Effector memory CD8-positive, alpha-beta T cell (primary cell): ENCODE measurements around the gene CHCHD1.
"Not testable (repeated sequence)": the region's sequence is repeated elsewhere in the genome, so short reads cannot be mapped to it uniquely, and the experiment has no call there.

Experiments used
- ATAC-seq: fragments of 150-1000 bp; cut with Tn5 transposase; replicated peaks from 2 replicates; pipeline ENCODE4 v1.10.0; 2021; ENCODE audit warnings: mild to moderate bottlenecking, moderate library complexity
- DNase-seq, 3 experiments: peaks; one replicate each; pipeline ENCODE4 v3.0.0; 2021
- H3K27ac Mint-ChIP-seq, 2 donors: one replicate each; pipeline ENCODE4 v1.8.0; 2022; ENCODE audit warnings: mild to moderate bottlenecking in 2 of 2, mixed read lengths in 2 of 2, moderate library complexity in 2 of 2
- H3K27me3 Mint-ChIP-seq, 2 donors: one replicate each; pipeline ENCODE4 v1.8.0; 2022; ENCODE audit warnings: mixed read lengths in 2 of 2
- H3K36me3 Mint-ChIP-seq: one replicate; pipeline ENCODE4 v1.8.0; 2022; ENCODE audit warnings: mild to moderate bottlenecking, moderate library complexity, mixed read lengths; ENCODE audit not compliant: insufficient read depth
- H3K4me1 Mint-ChIP-seq, 2 donors: one replicate each; pipeline ENCODE4 v1.8.0; 2022; ENCODE audit warnings: low read depth in 2 of 2, mixed read lengths in 2 of 2
- H3K4me3 Mint-ChIP-seq, 2 donors: one replicate each; pipeline ENCODE4 v1.8.0; 2022; ENCODE audit warnings: mild to moderate bottlenecking in 2 of 2, mixed read lengths in 2 of 2, moderate library complexity in 2 of 2
- H3K9me3 Mint-ChIP-seq, 2 donors: one replicate each; pipeline ENCODE4 v1.8.0; 2022; ENCODE audit warnings: mixed read lengths in 2 of 2

Gene CHCHD1

DNA sequence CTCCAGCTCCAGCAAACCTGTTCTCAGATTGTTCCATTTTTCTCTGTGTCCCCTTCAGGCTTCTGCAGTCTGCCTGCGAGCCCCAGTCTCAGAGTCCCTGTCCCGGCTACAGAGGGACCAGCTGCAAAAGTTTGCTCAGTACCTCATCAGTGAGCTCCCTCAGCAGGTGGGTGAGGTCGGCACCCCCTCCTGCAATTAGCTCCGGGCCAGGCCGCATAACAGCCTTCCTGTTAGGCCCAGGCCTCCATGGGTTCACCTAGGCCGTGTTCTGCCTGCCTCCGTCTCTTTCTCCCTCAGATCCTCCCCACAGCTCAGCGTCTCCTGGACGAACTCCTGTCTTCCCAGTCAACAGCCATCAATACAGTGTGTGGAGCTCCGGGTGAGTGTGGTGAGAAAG, 7.8 kb downstream of the CHCHD1 start:
- DNase-seq (no peak), ATAC-seq (no peak)
- H3K9me3 Mint-ChIP-seq = no peaks in the 10 kb centered on the region
- no peak overlapping the region for H3K4me3 Mint-ChIP-seq
- peaks cover 72% of the 10 kb centered on the region for H3K36me3 Mint-ChIP-seq
- H3K27ac Mint-ChIP-seq = peak overlapping the region in 1 of 2 donors; percentile 44
- H3K27me3 Mint-ChIP-seq = no peaks in the 10 kb centered on the region
- peaks cover 19 to 22% of the 10 kb centered on the region in 2 donors for H3K4me1 Mint-ChIP-seq

DNA sequence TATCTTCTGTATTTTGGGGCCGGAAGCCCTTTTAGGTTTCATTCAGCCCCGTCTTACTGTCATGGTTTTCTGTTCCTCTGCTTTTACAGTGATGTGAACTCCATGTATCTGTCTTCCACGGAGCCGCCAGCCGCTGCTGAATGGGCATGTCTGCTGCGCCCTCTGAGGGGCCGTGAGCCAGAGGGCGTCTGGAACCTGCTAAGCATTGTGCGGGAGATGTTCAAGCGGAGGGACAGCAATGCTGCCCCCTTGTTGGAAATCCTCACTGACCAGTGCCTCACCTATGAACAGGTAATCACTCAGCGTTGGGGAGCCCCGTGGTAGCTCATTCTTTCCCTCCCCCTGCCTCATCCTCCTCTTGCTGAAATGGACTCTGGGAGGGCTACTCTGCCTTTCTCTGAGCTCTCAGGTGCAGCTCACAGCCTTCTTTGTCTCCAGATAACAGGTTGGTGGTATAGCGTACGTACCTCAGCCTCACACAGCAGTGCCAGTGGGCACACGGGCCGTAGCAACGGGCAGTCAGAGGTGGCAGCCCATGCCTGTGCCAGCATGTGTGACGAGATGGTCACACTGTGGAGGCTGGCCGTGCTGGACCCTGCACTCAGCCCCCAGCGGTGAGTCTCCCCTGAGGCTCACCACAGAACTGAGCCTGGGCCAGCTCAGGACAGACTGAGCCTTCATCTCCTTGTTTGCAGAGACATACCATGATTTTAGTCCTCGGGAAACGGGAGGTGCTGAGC, 9.2 kb downstream of the CHCHD1 start:
- peaks cover 76% of the 10 kb centered on the region for H3K36me3 Mint-ChIP-seq
- DNase-seq (no peak), ATAC-seq (no peak)
- no peaks in the 10 kb centered on the region for H3K9me3 Mint-ChIP-seq
- H3K27ac Mint-ChIP-seq = peak overlapping the region in 1 of 2 donors; percentile 28
- no peak overlapping the region for H3K4me3 Mint-ChIP-seq
- no peaks in the 10 kb centered on the region for H3K27me3 Mint-ChIP-seq
- peaks cover 11 to 15% of the 10 kb centered on the region in 2 donors for H3K4me1 Mint-ChIP-seq

DNA sequence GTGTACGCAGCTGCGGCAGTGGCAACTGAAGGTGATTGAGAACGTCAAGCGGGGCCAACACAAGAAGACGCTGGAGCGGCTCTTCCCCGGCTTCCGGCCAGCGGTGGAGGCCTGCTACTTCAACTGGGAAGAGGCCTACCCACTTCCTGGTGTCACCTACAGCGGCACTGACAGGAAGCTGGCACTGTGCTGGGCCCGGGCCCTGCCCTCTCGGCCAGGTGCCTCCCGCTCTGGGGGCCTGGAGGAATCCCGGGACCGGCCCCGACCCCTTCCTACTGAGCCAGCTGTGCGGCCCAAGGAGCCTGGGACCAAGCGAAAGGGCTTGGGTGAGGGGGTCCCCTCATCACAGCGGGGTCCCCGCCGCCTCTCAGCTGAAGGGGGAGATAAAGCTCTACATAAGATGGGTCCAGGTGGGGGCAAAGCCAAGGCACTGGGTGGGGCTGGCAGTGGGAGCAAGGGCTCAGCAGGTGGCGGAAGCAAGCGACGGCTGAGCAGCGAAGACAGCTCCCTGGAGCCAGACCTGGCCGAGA, 10.1 kb downstream of the CHCHD1 start:
- Mint-ChIP-seq H3K9me3 (no peaks in the 10 kb centered on the region), H3K4me3 (no peak overlapping the region), H3K4me1 (peaks cover 4 to 10% of the 10 kb centered on the region in 2 donors), H3K27me3 (no peaks in the 10 kb centered on the region), H3K27ac (peak overlapping the region in 1 of 2 donors; percentile 38), H3K36me3 (peaks cover 74% of the 10 kb centered on the region)
- DNase-seq = no peak
- ATAC-seq = no peak

DNA sequence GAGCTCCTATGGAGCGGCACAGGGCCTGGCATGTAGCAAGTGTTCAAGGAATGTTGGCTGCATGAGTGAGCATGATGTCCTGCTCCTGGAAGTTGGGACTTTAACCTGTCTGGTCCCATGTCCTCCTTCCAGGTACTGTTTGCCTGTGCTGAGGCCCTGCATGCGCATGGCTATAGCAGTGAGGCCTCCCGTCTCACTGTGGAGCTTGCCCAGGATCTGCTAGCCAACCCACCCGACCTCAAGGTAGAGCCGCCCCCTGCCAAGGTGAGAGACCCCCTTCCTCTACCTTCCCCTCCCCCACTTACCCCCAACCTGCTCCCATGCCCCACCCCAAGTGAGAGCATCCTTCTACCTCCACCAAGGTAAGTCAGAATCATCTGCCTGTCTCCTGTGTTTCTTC, 11.6 kb downstream of the CHCHD1 start:
- H3K27ac Mint-ChIP-seq = peak overlapping the region in 1 of 2 donors; percentile 93
- ATAC-seq (no peak), DNase-seq (no peak)
- no peaks in the 10 kb centered on the region for H3K27me3 Mint-ChIP-seq
- H3K9me3 Mint-ChIP-seq = no peaks in the 10 kb centered on the region
- peaks cover 85% of the 10 kb centered on the region for H3K36me3 Mint-ChIP-seq
- peaks cover 0 to 7% of the 10 kb centered on the region in 2 donors for H3K4me1 Mint-ChIP-seq
- H3K4me3 Mint-ChIP-seq = no peak overlapping the region

DNA sequence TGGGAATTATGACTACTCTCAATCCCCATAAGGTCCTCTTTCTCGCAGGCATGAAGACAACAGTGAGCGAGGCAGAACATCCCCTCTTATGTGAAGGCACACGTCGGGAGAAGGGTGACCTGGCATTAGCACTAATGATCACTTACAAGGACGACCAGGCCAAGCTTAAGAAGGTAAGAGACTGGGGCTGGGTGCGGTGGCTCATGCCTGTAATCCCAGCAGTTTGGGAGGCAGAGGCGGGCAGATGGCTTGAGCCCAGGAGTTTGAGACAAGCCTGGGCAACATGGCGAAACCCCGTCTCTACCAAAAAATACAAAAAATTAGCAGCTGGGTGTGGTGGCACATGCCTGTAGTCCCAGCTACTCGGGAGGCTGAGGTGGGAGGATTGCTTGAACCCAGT, 13.6 kb downstream of the CHCHD1 start:
- not testable (repeated sequence) for H3K4me1 Mint-ChIP-seq, H3K27ac Mint-ChIP-seq, DNase-seq, ATAC-seq, H3K9me3 Mint-ChIP-seq, H3K27me3 Mint-ChIP-seq, H3K4me3 Mint-ChIP-seq
- peaks cover 84% of the 10 kb centered on the region for H3K36me3 Mint-ChIP-seq

DNA sequence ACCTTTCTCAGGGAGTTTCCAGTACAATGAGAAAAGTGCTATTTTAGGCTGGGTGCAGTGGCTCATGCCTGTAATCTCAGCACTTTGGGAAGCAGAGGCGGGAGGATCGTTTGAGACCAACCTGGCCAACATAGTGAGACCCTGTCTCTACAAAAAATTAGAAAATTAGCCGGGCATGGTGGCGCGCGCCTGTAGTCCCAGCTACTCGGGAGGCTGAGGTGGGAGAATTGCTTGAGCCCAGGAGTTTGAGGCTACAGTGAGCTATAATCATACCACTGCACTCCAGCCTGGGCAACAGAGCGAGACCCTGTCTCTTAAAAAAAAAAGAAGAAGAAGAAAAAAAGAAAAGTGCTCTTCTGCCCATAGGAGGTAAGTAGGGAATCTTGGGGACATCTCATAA, 14.2 kb downstream of the CHCHD1 start:
- not testable (repeated sequence) for DNase-seq, H3K27me3 Mint-ChIP-seq, H3K4me1 Mint-ChIP-seq, H3K9me3 Mint-ChIP-seq, H3K4me3 Mint-ChIP-seq, ATAC-seq
- Mint-ChIP-seq H3K36me3 (peaks cover 86% of the 10 kb centered on the region), H3K27ac (peak overlapping the region in 1 of 2 donors; percentile 36)

DNA sequence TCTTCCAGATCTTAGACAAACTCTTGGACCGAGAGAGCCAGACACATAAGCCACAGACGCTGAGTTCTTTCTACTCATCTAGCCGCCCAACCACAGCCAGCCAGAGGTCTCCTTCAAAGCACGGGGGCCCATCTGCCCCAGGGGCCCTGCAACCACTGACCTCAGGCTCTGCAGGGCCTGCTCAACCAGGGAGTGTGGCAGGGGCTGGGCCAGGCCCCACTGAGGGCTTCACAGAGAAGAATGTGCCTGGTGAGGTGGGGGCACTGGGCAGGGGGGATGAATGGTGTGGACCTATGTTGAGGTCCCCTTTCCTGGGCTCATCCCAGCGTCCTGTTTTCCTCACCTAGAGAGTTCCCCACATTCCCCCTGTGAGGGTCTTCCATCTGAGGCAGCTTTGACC, 14.9 kb downstream of the CHCHD1 start:
- Mint-ChIP-seq H3K4me3 (no peak overlapping the region), H3K9me3 (no peaks in the 10 kb centered on the region), H3K27ac (peak overlapping the region in 1 of 2 donors; percentile 36), H3K27me3 (no peaks in the 10 kb centered on the region), H3K36me3 (peaks cover 86% of the 10 kb centered on the region), H3K4me1 (peaks cover 0 to 5% of the 10 kb centered on the region in 2 donors)
- DNase-seq = no peak
- no peak for ATAC-seq

DNA sequence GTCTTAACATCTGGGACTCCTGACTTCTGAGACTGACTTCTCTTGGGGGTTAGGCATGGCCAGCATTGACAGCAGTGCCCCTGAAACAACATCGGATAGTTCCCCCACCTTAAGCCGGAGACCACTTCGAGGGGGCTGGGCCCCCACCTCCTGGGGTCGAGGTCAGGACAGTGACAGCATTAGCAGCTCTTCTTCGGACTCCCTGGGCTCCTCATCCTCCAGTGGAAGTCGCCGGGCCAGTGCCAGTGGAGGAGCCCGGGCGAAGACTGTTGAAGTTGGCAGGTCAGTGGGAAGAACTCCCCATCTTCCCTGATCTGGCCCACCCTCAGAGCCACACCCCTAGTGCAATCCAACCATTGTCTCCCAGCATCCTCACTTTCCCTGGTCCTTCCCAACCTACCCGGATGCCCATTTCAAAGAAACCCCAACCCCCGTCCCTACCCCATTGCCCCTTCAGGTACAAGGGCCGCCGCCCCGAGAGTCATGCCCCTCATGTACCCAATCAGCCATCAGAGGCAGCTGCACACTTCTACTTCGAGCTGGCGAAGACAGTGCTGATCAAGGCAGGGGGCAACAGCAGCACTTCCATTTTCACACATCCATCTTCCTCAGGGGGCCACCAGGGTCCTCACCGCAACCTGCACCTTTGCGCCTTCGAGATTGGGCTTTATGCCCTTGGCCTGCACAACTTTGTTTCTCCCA, 15.6 kb downstream of the CHCHD1 start:
- Mint-ChIP-seq H3K27me3 (no peaks in the 10 kb centered on the region), H3K9me3 (no peaks in the 10 kb centered on the region), H3K36me3 (peaks cover 83% of the 10 kb centered on the region), H3K4me3 (no peak overlapping the region), H3K27ac (peak overlapping the region; percentile 4 to 85), H3K4me1 (peaks cover 0 to 5% of the 10 kb centered on the region in 2 donors)
- ATAC-seq (no peak), DNase-seq (no peak)

DNA sequence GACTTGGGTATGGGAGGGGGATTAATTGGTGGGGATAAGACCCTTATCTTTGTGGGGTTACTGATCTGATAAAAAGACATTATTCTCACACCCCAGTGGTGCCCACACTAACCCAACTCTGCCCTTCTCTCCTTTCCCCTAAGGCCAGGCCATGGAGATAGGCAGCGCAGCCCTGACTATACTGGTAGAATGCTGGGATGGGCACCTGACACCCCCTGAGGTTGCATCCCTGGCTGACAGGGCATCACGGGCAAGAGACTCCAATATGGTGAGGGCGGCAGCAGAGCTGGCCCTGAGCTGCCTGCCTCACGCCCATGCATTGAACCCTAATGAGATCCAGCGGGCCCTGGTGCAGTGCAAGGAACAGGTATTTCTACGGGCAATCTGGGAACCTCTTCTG, 16.2 kb downstream of the CHCHD1 start:
- Mint-ChIP-seq H3K4me3 (no peak overlapping the region), H3K4me1 (peaks cover 0 to 3% of the 10 kb centered on the region in 2 donors), H3K27ac (peak overlapping the region; percentile 4 to 85), H3K27me3 (no peaks in the 10 kb centered on the region), H3K9me3 (no peaks in the 10 kb centered on the region), H3K36me3 (peaks cover 83% of the 10 kb centered on the region)
- DNase-seq = no peak
- no peak for ATAC-seq

DNA sequence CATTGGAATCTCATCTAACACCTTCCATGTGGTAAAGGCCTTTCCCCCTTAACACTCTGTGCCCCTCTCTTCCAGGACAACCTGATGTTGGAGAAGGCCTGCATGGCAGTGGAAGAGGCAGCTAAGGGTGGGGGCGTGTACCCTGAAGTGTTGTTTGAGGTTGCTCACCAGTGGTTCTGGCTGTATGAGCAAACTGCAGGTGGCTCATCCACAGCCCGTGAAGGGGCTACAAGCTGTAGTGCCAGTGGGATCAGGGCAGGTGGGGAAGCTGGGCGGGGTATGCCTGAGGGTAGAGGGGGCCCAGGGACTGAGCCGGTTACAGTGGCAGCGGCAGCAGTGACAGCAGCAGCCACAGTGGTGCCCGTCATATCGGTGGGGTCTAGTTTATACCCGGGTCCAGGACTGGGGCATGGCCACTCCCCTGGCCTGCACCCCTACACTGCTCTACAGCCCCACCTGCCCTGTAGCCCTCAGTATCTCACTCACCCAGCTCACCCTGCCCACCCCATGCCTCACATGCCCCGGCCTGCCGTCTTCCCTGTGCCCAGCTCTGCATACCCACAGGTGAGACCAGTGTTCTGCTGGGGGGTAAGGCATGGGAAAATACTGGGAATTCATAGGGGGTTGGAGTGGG, 17.2 kb downstream of the CHCHD1 start:
- H3K9me3 Mint-ChIP-seq = no peaks in the 10 kb centered on the region
- H3K4me1 Mint-ChIP-seq = peaks cover 4 to 8% of the 10 kb centered on the region in 2 donors
- ATAC-seq (peak; percentile 35), DNase-seq (no peak)
- H3K36me3 Mint-ChIP-seq = peaks cover 84% of the 10 kb centered on the region
- no peak overlapping the region for H3K4me3 Mint-ChIP-seq
- H3K27ac Mint-ChIP-seq = peak overlapping the region; percentile 58 to 85
- no peaks in the 10 kb centered on the region for H3K27me3 Mint-ChIP-seq

DNA sequence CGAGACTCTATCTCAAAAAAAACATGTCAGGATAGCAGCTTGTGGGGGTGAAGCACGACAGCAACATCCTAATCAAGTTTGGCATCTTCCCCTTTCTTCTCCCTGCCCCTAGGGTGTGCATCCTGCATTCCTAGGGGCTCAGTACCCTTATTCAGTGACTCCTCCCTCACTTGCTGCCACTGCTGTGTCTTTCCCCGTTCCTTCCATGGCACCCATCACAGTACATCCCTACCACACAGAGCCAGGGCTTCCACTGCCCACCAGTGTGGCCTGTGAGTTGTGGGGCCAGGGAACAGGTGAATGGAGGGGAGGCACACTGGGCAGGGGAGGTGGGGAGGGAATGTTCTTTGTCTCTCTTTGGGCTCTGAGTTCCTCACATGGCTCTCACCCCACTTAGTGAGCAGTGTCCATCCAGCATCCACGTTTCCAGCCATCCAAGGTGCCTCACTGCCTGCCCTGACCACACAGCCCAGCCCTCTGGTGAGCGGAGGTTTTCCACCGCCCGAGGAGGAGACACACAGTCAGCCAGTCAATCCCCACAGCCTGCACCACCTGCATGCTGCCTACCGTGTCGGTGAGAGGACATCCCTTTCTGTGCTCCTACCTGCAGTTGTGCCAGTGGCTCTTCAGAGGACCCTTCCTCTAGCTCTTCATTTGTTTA, 18.2 kb downstream of the CHCHD1 start:
- ATAC-seq = peak; percentile 9
- no peak overlapping the region for H3K4me3 Mint-ChIP-seq
- no peaks in the 10 kb centered on the region for H3K27me3 Mint-ChIP-seq
- no peak for DNase-seq
- H3K27ac Mint-ChIP-seq = peak overlapping the region; percentile 58 to 85
- no peaks in the 10 kb centered on the region for H3K9me3 Mint-ChIP-seq
- H3K4me1 Mint-ChIP-seq = peaks cover 4 to 10% of the 10 kb centered on the region in 2 donors
- peaks cover 82% of the 10 kb centered on the region for H3K36me3 Mint-ChIP-seq

DNA sequence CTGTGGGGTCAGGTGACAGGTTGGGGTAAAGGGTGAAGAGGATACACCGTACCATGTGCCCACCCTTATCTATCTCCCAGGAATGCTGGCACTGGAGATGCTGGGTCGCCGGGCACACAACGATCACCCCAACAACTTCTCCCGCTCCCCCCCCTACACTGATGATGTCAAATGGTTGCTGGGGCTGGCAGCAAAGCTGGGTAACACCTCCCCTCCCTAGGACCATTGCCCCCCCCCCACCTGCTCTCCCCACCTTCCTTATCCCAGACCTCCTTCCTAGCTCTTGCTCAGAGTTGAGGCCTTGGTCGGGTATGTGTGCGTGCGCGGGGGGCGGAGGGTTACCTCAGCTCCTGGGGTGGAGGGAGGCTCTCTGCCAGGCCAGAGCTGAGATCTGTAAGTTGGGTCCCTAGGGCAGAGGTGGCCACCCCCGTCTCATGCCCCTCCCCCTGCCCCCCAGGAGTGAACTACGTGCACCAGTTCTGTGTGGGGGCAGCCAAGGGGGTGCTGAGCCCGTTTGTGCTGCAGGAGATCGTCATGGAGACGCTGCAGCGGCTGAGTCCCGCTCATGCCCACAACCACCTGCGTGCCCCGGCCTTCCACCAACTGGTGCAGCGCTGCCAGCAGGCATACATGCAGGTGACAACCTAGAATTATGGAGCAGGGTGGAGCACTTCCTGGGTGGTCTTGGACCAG, 18.9 kb downstream of the CHCHD1 start:
- H3K4me3 Mint-ChIP-seq = no peak overlapping the region
- H3K27me3 Mint-ChIP-seq = no peaks in the 10 kb centered on the region
- H3K36me3 Mint-ChIP-seq = peaks cover 81% of the 10 kb centered on the region
- DNase-seq = no peak
- peaks cover 4 to 13% of the 10 kb centered on the region in 2 donors for H3K4me1 Mint-ChIP-seq
- peak overlapping the region in 1 of 2 donors; percentile 85 for H3K27ac Mint-ChIP-seq
- H3K9me3 Mint-ChIP-seq = no peaks in the 10 kb centered on the region
- peak; percentile 3 for ATAC-seq

DNA sequence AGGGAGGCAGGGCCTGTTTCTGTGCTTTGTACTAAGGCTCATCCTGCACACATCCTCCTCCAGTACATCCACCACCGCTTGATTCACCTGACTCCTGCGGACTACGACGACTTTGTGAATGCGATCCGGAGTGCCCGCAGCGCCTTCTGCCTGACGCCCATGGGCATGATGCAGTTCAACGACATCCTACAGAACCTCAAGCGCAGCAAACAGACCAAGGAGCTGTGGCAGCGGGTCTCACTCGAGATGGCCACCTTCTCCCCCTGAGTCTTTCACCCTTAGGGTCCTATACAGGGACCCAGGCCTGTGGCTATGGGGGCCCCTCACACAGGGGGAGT, 19.4 kb downstream of the CHCHD1 start:
- no peak for ATAC-seq
- H3K36me3 Mint-ChIP-seq = peaks cover 81% of the 10 kb centered on the region

More for the DNA sequence above, 19.4 kb downstream of the CHCHD1 start:
- peak overlapping the region in 1 of 2 donors; percentile 20 for H3K27ac Mint-ChIP-seq
- no peaks in the 10 kb centered on the region for H3K27me3 Mint-ChIP-seq
- no peak overlapping the region for H3K4me3 Mint-ChIP-seq
- no peak for DNase-seq
- H3K4me1 Mint-ChIP-seq = peaks cover 6 to 18% of the 10 kb centered on the region in 2 donors
- H3K9me3 Mint-ChIP-seq = no peaks in the 10 kb centered on the region
